ENCODE measurements around the gene ARL6IP6.
"Not testable (repeated sequence)": the region's sequence is repeated elsewhere in the genome, so short reads cannot be mapped to it uniquely, and the experiment has no call there.

Gene ARL6IP6

GRCh38 chr2:152718076-152718908 is at the start of gene ARL6IP6:
TSS of gene ARL6IP6 (plus strand) at chr2:152718620. CDS start at chr2:152718625, 5 bp downstream.
- peak; percentile 91 for DNase-seq

- no peak for DNase-seq
Observed at GRCh38 chr2:152674334-152674733, 44.1 kb upstream of the ARL6IP6 start.

GRCh38 chr2:152676461-152676860 is 42.0 kb upstream of the ARL6IP6 start:
- no peak for DNase-seq

- DNase-seq = no peak
Observed at GRCh38 chr2:152678808-152679207, 39.6 kb upstream of the ARL6IP6 start.

GRCh38 chr2:152682663-152683062 is 35.8 kb upstream of the ARL6IP6 start:
- DNase-seq = no peak

GRCh38 chr2:152683400-152683799 is 35.0 kb upstream of the ARL6IP6 start:
- no peak for DNase-seq

GRCh38 chr2:152686321-152686720 is 32.1 kb upstream of the ARL6IP6 start:
- no peak for DNase-seq

GRCh38 chr2:152693033-152693432 is 25.4 kb upstream of the ARL6IP6 start:
- DNase-seq = no peak

GRCh38 chr2:152694161-152694661 is 24.2 kb upstream of the ARL6IP6 start:
- DNase-seq = no peak

GRCh38 chr2:152695763-152696162 is 22.7 kb upstream of the ARL6IP6 start:
- DNase-seq = no peak

- DNase-seq = no peak
Observed at GRCh38 chr2:152696476-152696875, 21.9 kb upstream of the ARL6IP6 start.

- DNase-seq = no peak
Observed at GRCh38 chr2:152701198-152701597, 17.2 kb upstream of the ARL6IP6 start.

GRCh38 chr2:152706477-152707021 is 11.9 kb upstream of the ARL6IP6 start:
- DNase-seq = no peak

GRCh38 chr2:152708742-152709141 is 9.7 kb upstream of the ARL6IP6 start:
- DNase-seq = no peak

- no peak for DNase-seq
Observed at GRCh38 chr2:152710713-152711112, 7.7 kb upstream of the ARL6IP6 start.

- DNase-seq = no peak
Observed at GRCh38 chr2:152715112-152715511, 3.3 kb upstream of the ARL6IP6 start.

- peak; percentile 61 for DNase-seq
Observed at GRCh38 chr2:152715854-152716428, 2.5 kb upstream of the ARL6IP6 start.

GRCh38 chr2:152716805-152717227 is 1.6 kb upstream of the ARL6IP6 start:
- DNase-seq = peak; percentile 58

- peak; percentile 94 for DNase-seq
Observed at GRCh38 chr2:152717228-152718075, 968 bp upstream of the ARL6IP6 start, which contains the start of gene PRPF40A. TSS of gene PRPF40A (minus strand) at chr2:152717461. CDS start at chr2:152717439, 22 bp downstream.

GRCh38 chr2:152718909-152719645 is 657 bp downstream of the ARL6IP6 start:
- DNase-seq = peak; percentile 59

GRCh38 chr2:152720794-152721193 is 2.4 kb downstream of the ARL6IP6 start:
- DNase-seq = no peak

- not testable (repeated sequence) for DNase-seq
Observed at GRCh38 chr2:152722639-152723038, 4.2 kb downstream of the ARL6IP6 start.
